DMS53 treated with DMSO at 0.1 percent for 48 hours (cell line): ENCODE data around the gene CD300C.
"Not testable (repeated sequence)": the region's sequence is repeated elsewhere in the genome, so short reads cannot be mapped to it uniquely, and the experiment has no call there.

Experiments used
- DNase-seq: peaks from one replicate; lab custom pipeline; 2025; ENCODE audit not compliant: unreplicated experiment; lab: John Stamatoyannopoulos, UW

Gene CD300C

GRCh38 chr17:74545843-74546230 is at the start of gene CD300C:
Gene CD300C, minus strand, starts transcription at chr17:74546115. Its CDS starts 333 bp downstream, at chr17:74545782.
- DNase-seq: no peak

- no peak for DNase-seq
These were observed 49.3 kb upstream of the CD300C start for GRCh38 chr17:74595037-74595750.

- no peak for DNase-seq
These were observed 46.4 kb upstream of the CD300C start, which contains the start of gene CD300LD for GRCh38 chr17:74592087-74592990. Gene CD300LD, minus strand, starts transcription at chr17:74592283. Its CDS starts 81 bp downstream, at chr17:74592202.

GRCh38 chr17:74591503-74591902 is 45.6 kb upstream of the CD300C start:
- DNase-seq: no peak

- DNase-seq: no peak
These were observed 39.8 kb upstream of the CD300C start for GRCh38 chr17:74585711-74586110.

GRCh38 chr17:74584292-74585060 is 38.6 kb upstream of the CD300C start:
- DNase-seq: no peak

- DNase-seq: no peak
These were observed 36.7 kb upstream of the CD300C start for GRCh38 chr17:74582633-74583032.

GRCh38 chr17:74579900-74580299 is 34.0 kb upstream of the CD300C start:
- no peak for DNase-seq

GRCh38 chr17:74578979-74579378 is 33.1 kb upstream of the CD300C start:
- DNase-seq: no peak

- no peak for DNase-seq
These were observed 28.7 kb upstream of the CD300C start for GRCh38 chr17:74574489-74575142.

GRCh38 chr17:74573635-74574034 is 27.7 kb upstream of the CD300C start:
- not testable (repeated sequence) for DNase-seq

- DNase-seq: no peak
These were observed 27.3 kb upstream of the CD300C start for GRCh38 chr17:74573169-74573568.

- no peak for DNase-seq
These were observed 25.8 kb upstream of the CD300C start for GRCh38 chr17:74571621-74572270.

GRCh38 chr17:74569020-74570003 is 23.4 kb upstream of the CD300C start:
- no peak for DNase-seq

GRCh38 chr17:74568106-74568873 is 22.4 kb upstream of the CD300C start:
- no peak for DNase-seq

GRCh38 chr17:74567397-74567796 is 21.5 kb upstream of the CD300C start, which contains the start of gene CD300H:
Gene CD300H, minus strand, starts transcription at chr17:74567509.
- no peak for DNase-seq

- peak; percentile 16 for DNase-seq
These were observed 20.3 kb upstream of the CD300C start for GRCh38 chr17:74566132-74566753.

- DNase-seq: no peak
These were observed 19.2 kb upstream of the CD300C start for GRCh38 chr17:74565126-74565525.
